GM12874 (cell line): ENCODE measurements around the gene CHN1.

Experiments
- TF ChIP-seq, protein P1 (sequence below): IDR thresholded peaks from 2 replicates; pipeline ENCODE4 v1.5.1; 2011; ENCODE audit warnings: low read depth, mild to moderate bottlenecking, control low read depth, low read length, moderate library complexity; ENCODE audit not compliant: insufficient read depth

The CHN1 gene

DNA sequence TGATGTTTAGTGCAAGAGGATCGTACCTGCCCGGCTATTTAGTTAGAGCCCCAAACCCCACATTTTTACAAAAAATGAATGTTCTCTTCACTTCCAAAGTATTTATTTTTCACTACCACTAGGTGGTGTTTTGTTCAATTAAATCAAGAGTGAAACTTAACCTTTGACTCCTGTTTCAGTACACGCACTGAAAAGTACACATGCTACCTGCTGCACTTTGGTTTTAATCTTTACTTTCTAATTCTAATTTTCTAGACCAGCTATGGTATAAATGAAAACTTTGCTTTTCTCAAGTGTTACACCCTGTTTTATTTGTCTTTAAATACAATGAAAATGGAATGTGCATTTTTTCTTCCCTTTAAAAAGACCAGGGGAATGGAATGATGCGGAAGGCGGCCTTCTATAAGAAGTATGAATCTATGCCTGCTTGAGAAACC, 31.4 kb upstream of the CHN1 start:
- TF ChIP-seq, protein P1, sequence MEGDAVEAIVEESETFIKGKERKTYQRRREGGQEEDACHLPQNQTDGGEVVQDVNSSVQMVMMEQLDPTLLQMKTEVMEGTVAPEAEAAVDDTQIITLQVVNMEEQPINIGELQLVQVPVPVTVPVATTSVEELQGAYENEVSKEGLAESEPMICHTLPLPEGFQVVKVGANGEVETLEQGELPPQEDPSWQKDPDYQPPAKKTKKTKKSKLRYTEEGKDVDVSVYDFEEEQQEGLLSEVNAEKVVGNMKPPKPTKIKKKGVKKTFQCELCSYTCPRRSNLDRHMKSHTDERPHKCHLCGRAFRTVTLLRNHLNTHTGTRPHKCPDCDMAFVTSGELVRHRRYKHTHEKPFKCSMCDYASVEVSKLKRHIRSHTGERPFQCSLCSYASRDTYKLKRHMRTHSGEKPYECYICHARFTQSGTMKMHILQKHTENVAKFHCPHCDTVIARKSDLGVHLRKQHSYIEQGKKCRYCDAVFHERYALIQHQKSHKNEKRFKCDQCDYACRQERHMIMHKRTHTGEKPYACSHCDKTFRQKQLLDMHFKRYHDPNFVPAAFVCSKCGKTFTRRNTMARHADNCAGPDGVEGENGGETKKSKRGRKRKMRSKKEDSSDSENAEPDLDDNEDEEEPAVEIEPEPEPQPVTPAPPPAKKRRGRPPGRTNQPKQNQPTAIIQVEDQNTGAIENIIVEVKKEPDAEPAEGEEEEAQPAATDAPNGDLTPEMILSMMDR = peak; percentile 21; the same call in 1 of the 2 replicates

GRCh38 chr2:175035806-175036205, 30.6 kb upstream of the CHN1 start:
- TF ChIP-seq, protein P1 = no peak

GRCh38 chr2:175034716-175035115, 29.5 kb upstream of the CHN1 start:
- TF ChIP-seq, protein P1 = no peak

DNA sequence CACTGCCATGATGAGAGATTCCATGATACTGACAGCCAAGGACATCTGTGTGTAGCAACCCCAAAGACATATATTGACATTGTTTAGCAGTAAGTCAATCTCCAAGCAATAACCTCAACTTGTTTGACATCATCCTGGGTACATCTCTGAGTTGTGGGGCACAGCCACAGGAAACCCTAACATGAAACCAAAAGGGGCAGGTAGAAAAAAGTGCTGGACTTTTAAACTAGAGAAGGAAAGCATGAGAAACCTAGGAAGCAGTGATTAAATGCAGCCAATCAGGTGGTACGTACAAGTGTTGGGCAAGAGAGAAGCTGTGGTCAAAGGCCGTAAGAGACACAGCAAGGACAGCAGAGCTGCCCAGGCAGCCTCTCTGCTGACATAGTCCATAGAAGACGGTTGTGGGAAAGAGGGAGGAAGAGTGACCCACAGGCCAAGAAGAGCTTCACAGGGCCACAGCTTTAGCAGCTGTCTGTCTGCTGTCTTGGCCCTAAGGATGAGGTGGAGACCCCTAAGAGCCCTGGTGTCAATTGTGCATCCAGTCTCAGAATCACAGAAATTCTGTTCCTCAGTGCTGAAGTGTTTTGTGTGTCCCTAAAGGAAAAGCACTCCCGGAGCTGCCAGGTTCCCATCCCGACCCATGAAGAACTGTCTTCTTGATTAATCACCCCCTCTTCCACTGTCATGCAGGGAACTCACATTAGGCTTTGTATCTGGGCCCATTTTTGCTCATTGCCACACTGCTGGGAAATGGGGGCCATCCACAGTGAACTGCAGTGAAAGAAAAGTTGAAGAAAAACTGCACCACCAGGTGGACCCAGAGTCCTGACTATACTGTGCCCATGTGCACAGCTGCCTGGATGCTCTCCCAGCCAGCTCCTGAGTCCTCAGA, 25.4 kb upstream of the CHN1 start:
- TF ChIP-seq, protein P1 = peak; percentile 29

- TF ChIP-seq, protein P1 = no peak
Observed at GRCh38 chr2:175027755-175028154, 22.6 kb upstream of the CHN1 start.

GRCh38 chr2:175026385-175026784, 21.2 kb upstream of the CHN1 start:
- TF ChIP-seq, protein P1 = no peak

GRCh38 chr2:175025946-175026345, 20.8 kb upstream of the CHN1 start:
- TF ChIP-seq, protein P1 = no peak
